HG03460 (cell line): Measurements from ENCODE around the gene FRMD4A.
"Not testable (repeated sequence)": the region's sequence is repeated elsewhere in the genome, so short reads cannot be mapped to it uniquely, and the experiment has no call there.

ENCODE experiments used
- ATAC-seq: cut with Tn5 transposase; IDR thresholded peaks from one replicate; pipeline ENCODE4 v1.9.1; 2021; ENCODE audit not compliant: unreplicated experiment

Gene FRMD4A

GRCh38 chr10:13771992-13772391, 558.7 kb downstream of the FRMD4A start:
- no peak for ATAC-seq

GRCh38 chr10:13770760-13771493, 559.8 kb downstream of the FRMD4A start:
- no peak for ATAC-seq

- no peak for ATAC-seq
Measured at GRCh38 chr10:13769946-13770345, 560.8 kb downstream of the FRMD4A start.

GRCh38 chr10:13767676-13768178, 563.0 kb downstream of the FRMD4A start:
- ATAC-seq: no peak

- not testable (repeated sequence) for ATAC-seq
Measured at GRCh38 chr10:13767148-13767547, 563.6 kb downstream of the FRMD4A start.

- ATAC-seq: peak; percentile 59
Measured at GRCh38 chr10:13765641-13766341, 564.9 kb downstream of the FRMD4A start.

GRCh38 chr10:13761490-13762091, 569.1 kb downstream of the FRMD4A start:
- ATAC-seq: no peak

- no peak for ATAC-seq
Measured at GRCh38 chr10:13759168-13759567, 571.6 kb downstream of the FRMD4A start.

GRCh38 chr10:13758756-13759155, 572.0 kb downstream of the FRMD4A start:
- no peak for ATAC-seq

- no peak for ATAC-seq
Measured at GRCh38 chr10:13758312-13758711, 572.4 kb downstream of the FRMD4A start.

- no peak for ATAC-seq
Measured at GRCh38 chr10:13754277-13754676, 576.4 kb downstream of the FRMD4A start.

- no peak for ATAC-seq
Measured at GRCh38 chr10:13751191-13751764, 579.4 kb downstream of the FRMD4A start.

GRCh38 chr10:13750299-13751190, 580.2 kb downstream of the FRMD4A start:
- no peak for ATAC-seq

- ATAC-seq: no peak
Measured at GRCh38 chr10:13745271-13745670, 585.5 kb downstream of the FRMD4A start.

GRCh38 chr10:13743963-13744362, 586.8 kb downstream of the FRMD4A start:
- ATAC-seq: no peak

- ATAC-seq: peak; percentile 53
Measured at GRCh38 chr10:13743101-13743693, 587.5 kb downstream of the FRMD4A start.

- no peak for ATAC-seq
Measured at GRCh38 chr10:13741438-13741837, 589.3 kb downstream of the FRMD4A start.

- no peak for ATAC-seq
Measured at GRCh38 chr10:13740461-13740860, 590.3 kb downstream of the FRMD4A start.

GRCh38 chr10:13739183-13739582, 591.5 kb downstream of the FRMD4A start:
- no peak for ATAC-seq

GRCh38 chr10:13736506-13736905, 594.2 kb downstream of the FRMD4A start:
- no peak for ATAC-seq
